ENCODE results near the gene GALNT2.

The GALNT2 gene

GRCh38 chr1:230066466-230067404, at the start of gene GALNT2:
TSS of gene GALNT2 (plus strand) at chr1:230067238. CDS start at chr1:230067281, 43 bp downstream.
- Histone ChIP-seq H3K27me3 (peaks cover 13% of the 10 kb centered on the region), H3K9me3 (no peaks in the 10 kb centered on the region), H3K4me1 (ENCODE audit: control insufficient read depth in 1 of 2, insufficient read depth in 1 of 2, low read depth in 1 of 2, low read length in 1 of 2) (peaks cover 22 to 32% of the 10 kb centered on the region in 2 experiments), H3K36me3 (no peaks in the 10 kb centered on the region), H3K4me3 (ENCODE audit: low read depth in 1 of 2, low read length in 1 of 2) (peak within 1 kb of the TSS; percentile 75 to 83), H3K27ac (peak within 1 kb of the TSS; percentile 83)
- TF ChIP-seq, protein P1, sequence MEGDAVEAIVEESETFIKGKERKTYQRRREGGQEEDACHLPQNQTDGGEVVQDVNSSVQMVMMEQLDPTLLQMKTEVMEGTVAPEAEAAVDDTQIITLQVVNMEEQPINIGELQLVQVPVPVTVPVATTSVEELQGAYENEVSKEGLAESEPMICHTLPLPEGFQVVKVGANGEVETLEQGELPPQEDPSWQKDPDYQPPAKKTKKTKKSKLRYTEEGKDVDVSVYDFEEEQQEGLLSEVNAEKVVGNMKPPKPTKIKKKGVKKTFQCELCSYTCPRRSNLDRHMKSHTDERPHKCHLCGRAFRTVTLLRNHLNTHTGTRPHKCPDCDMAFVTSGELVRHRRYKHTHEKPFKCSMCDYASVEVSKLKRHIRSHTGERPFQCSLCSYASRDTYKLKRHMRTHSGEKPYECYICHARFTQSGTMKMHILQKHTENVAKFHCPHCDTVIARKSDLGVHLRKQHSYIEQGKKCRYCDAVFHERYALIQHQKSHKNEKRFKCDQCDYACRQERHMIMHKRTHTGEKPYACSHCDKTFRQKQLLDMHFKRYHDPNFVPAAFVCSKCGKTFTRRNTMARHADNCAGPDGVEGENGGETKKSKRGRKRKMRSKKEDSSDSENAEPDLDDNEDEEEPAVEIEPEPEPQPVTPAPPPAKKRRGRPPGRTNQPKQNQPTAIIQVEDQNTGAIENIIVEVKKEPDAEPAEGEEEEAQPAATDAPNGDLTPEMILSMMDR (IDR thresholded peaks at IDR 0.05) = no peak

DNA sequence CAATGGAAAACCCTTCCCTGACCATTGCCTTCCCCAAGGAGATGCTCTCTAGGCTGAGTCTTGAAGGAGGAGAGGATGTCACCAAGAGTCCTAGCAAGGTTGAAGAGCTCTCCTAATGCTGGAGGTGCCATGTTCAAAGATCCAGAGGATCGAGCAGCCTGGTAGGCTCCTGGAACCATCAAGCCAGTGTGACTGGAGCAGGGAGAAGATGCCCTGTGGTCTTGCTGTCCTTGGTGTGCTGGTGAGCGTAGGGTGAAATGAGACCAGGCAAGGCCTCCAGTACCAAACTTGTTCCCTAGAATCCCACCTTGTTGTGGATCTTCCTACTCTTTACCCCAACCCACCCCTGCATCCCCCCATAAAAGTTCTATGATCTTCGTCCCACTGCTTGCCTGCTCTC, 46.6 kb upstream of the GALNT2 start:
- Histone ChIP-seq H3K4me1 (ENCODE audit: control insufficient read depth in 1 of 2, insufficient read depth in 1 of 2, low read depth in 1 of 2, low read length in 1 of 2) (peaks cover 4 to 6% of the 10 kb centered on the region in 2 experiments), H3K27ac (no peak overlapping the region), H3K27me3 (no peaks in the 10 kb centered on the region), H3K4me3 (ENCODE audit: low read depth in 1 of 2, low read length in 1 of 2) (no peak overlapping the region), H3K9me3 (no peaks in the 10 kb centered on the region), H3K36me3 (no peaks in the 10 kb centered on the region)
- TF ChIP-seq, protein P1 (IDR thresholded peaks at IDR 0.05) = no peak

- H3K4me1 ChIP-seq (ENCODE audit: control insufficient read depth in 1 of 2, insufficient read depth in 1 of 2, low read depth in 1 of 2, low read length in 1 of 2) = peaks cover 3 to 9% of the 10 kb centered on the region in 2 experiments
- H3K27me3 ChIP-seq = no peaks in the 10 kb centered on the region
- no peak overlapping the region for H3K27ac ChIP-seq
- TF ChIP-seq, protein P1 (IDR thresholded peaks at IDR 0.05) = no peak
- no peaks in the 10 kb centered on the region for H3K36me3 ChIP-seq
- H3K4me3 ChIP-seq (ENCODE audit: low read depth in 1 of 2, low read length in 1 of 2) = no peak overlapping the region
- no peaks in the 10 kb centered on the region for H3K9me3 ChIP-seq
These were observed 44.2 kb upstream of the GALNT2 start for GRCh38 chr1:230022666-230023380.

GRCh38 chr1:230025686-230026085, 41.4 kb upstream of the GALNT2 start:
- Histone ChIP-seq H3K9me3 (no peaks in the 10 kb centered on the region), H3K36me3 (no peaks in the 10 kb centered on the region), H3K4me3 (ENCODE audit: low read depth in 1 of 2, low read length in 1 of 2) (no peak overlapping the region), H3K27me3 (no peaks in the 10 kb centered on the region), H3K27ac (no peak overlapping the region), H3K4me1 (ENCODE audit: control insufficient read depth in 1 of 2, insufficient read depth in 1 of 2, low read depth in 1 of 2, low read length in 1 of 2) (peaks cover 3 to 9% of the 10 kb centered on the region in 2 experiments)
- TF ChIP-seq, protein P1 (IDR thresholded peaks at IDR 0.05) = no peak

GRCh38 chr1:230026139-230026538, 40.9 kb upstream of the GALNT2 start:
- Histone ChIP-seq H3K4me1 (ENCODE audit: control insufficient read depth in 1 of 2, insufficient read depth in 1 of 2, low read depth in 1 of 2, low read length in 1 of 2) (peaks cover 3 to 9% of the 10 kb centered on the region in 2 experiments), H3K36me3 (no peaks in the 10 kb centered on the region), H3K27ac (no peak overlapping the region), H3K27me3 (no peaks in the 10 kb centered on the region), H3K4me3 (ENCODE audit: low read depth in 1 of 2, low read length in 1 of 2) (no peak overlapping the region), H3K9me3 (no peaks in the 10 kb centered on the region)
- TF ChIP-seq, protein P1 (IDR thresholded peaks at IDR 0.05) = no peak
